ENCODE results near the gene SLC35B3.

DNA sequence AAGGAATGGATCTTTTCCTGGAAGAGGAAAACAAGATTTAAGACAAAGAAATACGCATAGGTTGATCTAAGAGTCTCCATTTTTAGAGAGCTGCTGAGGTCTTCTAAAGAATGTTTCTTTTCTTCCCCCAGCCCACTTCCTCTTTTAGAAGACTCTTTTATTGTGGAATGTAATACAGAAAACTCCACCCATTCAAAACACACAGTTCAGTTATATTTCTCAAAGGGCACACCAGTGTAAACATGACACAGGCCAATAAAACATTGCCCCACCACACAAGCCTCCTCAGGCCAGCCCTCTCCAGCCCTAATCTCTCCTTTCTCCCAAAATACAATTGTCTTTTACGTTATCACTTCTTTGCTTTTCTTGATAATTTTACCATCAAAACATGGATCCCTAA is 42.8 kb downstream of the SLC35B3 start:
- TF ChIP-seq, protein P1, sequence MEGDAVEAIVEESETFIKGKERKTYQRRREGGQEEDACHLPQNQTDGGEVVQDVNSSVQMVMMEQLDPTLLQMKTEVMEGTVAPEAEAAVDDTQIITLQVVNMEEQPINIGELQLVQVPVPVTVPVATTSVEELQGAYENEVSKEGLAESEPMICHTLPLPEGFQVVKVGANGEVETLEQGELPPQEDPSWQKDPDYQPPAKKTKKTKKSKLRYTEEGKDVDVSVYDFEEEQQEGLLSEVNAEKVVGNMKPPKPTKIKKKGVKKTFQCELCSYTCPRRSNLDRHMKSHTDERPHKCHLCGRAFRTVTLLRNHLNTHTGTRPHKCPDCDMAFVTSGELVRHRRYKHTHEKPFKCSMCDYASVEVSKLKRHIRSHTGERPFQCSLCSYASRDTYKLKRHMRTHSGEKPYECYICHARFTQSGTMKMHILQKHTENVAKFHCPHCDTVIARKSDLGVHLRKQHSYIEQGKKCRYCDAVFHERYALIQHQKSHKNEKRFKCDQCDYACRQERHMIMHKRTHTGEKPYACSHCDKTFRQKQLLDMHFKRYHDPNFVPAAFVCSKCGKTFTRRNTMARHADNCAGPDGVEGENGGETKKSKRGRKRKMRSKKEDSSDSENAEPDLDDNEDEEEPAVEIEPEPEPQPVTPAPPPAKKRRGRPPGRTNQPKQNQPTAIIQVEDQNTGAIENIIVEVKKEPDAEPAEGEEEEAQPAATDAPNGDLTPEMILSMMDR (IDR thresholded peaks at IDR 0.05; ENCODE audit: low read length), result no peak
- TF ChIP-seq EZH2 (IDR thresholded peaks at IDR 0.05; ENCODE audit: borderline replicate concordance, low read length), result no peak

Data from OCI-LY1 (cell line).